HG03175 (cell line): ENCODE results near the gene KLHL22.
"Not testable (repeated sequence)": the region's sequence is repeated elsewhere in the genome, so short reads cannot be mapped to it uniquely, and the experiment has no call there.

Experiments used
- ATAC-seq: cut with Tn5 transposase; IDR thresholded peaks from one replicate; pipeline ENCODE4 v1.9.1; 2021; ENCODE audit warnings: mild to moderate bottlenecking, moderate library complexity; ENCODE audit not compliant: unreplicated experiment

The KLHL22 gene

GRCh38 chr22:20506543-20507252 is 11.1 kb upstream of the KLHL22 start:
- no peak for ATAC-seq

GRCh38 chr22:20504293-20504922 is 8.8 kb upstream of the KLHL22 start:
- not testable (repeated sequence) for ATAC-seq

- ATAC-seq = no peak
These were observed 8.2 kb upstream of the KLHL22 start for GRCh38 chr22:20503816-20504215.

- no peak for ATAC-seq
These were observed 4.2 kb upstream of the KLHL22 start for GRCh38 chr22:20499769-20500168.

- ATAC-seq = no peak
These were observed 3.3 kb upstream of the KLHL22 start for GRCh38 chr22:20498913-20499312.

GRCh38 chr22:20497426-20497825 is 1.8 kb upstream of the KLHL22 start:
- no peak for ATAC-seq

GRCh38 chr22:20495861-20496681 is 476 bp upstream of the KLHL22 start:
- peak; percentile 79 for ATAC-seq

GRCh38 chr22:20491346-20491745 is 4.2 kb downstream of the KLHL22 start:
- ATAC-seq = no peak

GRCh38 chr22:20490941-20491307 is 4.7 kb downstream of the KLHL22 start:
- no peak for ATAC-seq

- ATAC-seq = no peak
These were observed 5.2 kb downstream of the KLHL22 start for GRCh38 chr22:20490183-20490940.

GRCh38 chr22:20488946-20489345 is 6.6 kb downstream of the KLHL22 start:
- ATAC-seq = no peak

GRCh38 chr22:20487715-20488114 is 7.9 kb downstream of the KLHL22 start:
- ATAC-seq = no peak

- no peak for ATAC-seq
These were observed 9.4 kb downstream of the KLHL22 start for GRCh38 chr22:20486229-20486628.

- ATAC-seq = no peak
These were observed 10.5 kb downstream of the KLHL22 start for GRCh38 chr22:20484948-20485683.

- ATAC-seq = no peak
These were observed 11.8 kb downstream of the KLHL22 start for GRCh38 chr22:20483771-20484170.

GRCh38 chr22:20483143-20483506 is 12.5 kb downstream of the KLHL22 start:
- ATAC-seq = not testable (repeated sequence)

- no peak for ATAC-seq
These were observed 15.9 kb downstream of the KLHL22 start for GRCh38 chr22:20479612-20480196.

- ATAC-seq = not testable (repeated sequence)
These were observed 17.5 kb downstream of the KLHL22 start for GRCh38 chr22:20478059-20478458.

GRCh38 chr22:20475569-20475968 is 20.0 kb downstream of the KLHL22 start:
- ATAC-seq = not testable (repeated sequence)

- ATAC-seq = no peak
These were observed 20.5 kb downstream of the KLHL22 start for GRCh38 chr22:20475115-20475436.
